HepG2 (cell line): ENCODE results near the gene ADAMTSL3. TPM values are rescaled to one million over a fixed set of nuclear protein-coding genes. Genes with fewer than 3 reads are reported as not detected.

Experiments used
- ATAC-seq: fragments of 200-7000 bp; cut with Tn5 transposase; 3 replicates; pipeline ENCODE4 v1.9.1; 2020; ENCODE audit warnings: mild to moderate bottlenecking, moderate library complexity
- BruUV-seq: library from RNA; stranded (reverse); fragments of 400-500 nt; replicated peaks from 2 replicates; lab custom pipeline; 2021; lab: Mats Ljungman, UMichigan
- CTCF ChIA-PET: fragments of 300-600 bp; formaldehyde crosslinking; extraction: SDS; loops from one replicate; lab custom pipeline; 2021; ENCODE audit warnings: low total read pairs, inconsistent platforms, low intra/inter-chr PET ratio; lab: Yijun Ruan, JAX
- POLR2A ChIA-PET: fragments of 350-600 bp; sonication (Branson Sonifier 250); formaldehyde crosslinking; loops from one replicate; lab custom pipeline; 2020; ENCODE audit warnings: antibody characterized with exemption, inconsistent platforms; lab: Yijun Ruan, JAX
- DNase-seq: peaks from one replicate; pipeline ENCODE4 v3.0.0-alpha.2; 2015; ENCODE audit warnings: low spot score
- FAIRE-seq: peaks from 3 replicates; lab custom pipeline; 2011; peaks lifted over from hg19 to GRCh38; lab: Jason Lieb, UNC
- H2AFZ ChIP-seq: one replicate; pipeline ENCODE4 v1.6.1; 2011; ENCODE audit warnings: low read length, inconsistent platforms
- H3K27ac ChIP-seq: fragments of 300-600 bp; 3 replicates; pipeline ENCODE4 v1.8.0; 2011; ENCODE audit warnings: mixed run types, mild to moderate bottlenecking, mixed read lengths, low read length, inconsistent platforms; ENCODE audit not compliant: insufficient read depth; ENCODE audit errors: extremely low read length
- H3K27me3 ChIP-seq, 2 experiments: fragments of 200-600 bp in 1 of 2; 2 replicates in 1 of 2; 3 replicates in 1 of 2; pipeline versions ENCODE4 v1.6.0 to v1.8.0; 2011; ENCODE audit warnings: low read length in 2 of 2, mild to moderate bottlenecking in 2 of 2, moderate library complexity in 2 of 2, inconsistent platforms in 1 of 2; ENCODE audit not compliant: insufficient read depth in 2 of 2, control insufficient read depth in 1 of 2
- H3K36me3 ChIP-seq, 2 experiments: fragments of 200-600 bp in 1 of 2; replicated peaks in 1 of 2; 2 replicates in 1 of 2; 3 replicates in 1 of 2; pipeline versions ENCODE4 v1.5.1 to v1.8.0; 2011; ENCODE audit warnings: low read length in 2 of 2, inconsistent platforms in 1 of 2; ENCODE audit not compliant: insufficient read depth in 2 of 2, control insufficient read depth in 1 of 2
- H3K4me1 ChIP-seq: 2 replicates; pipeline ENCODE4 v1.5.1; 2012; ENCODE audit warnings: low read length, inconsistent platforms; ENCODE audit not compliant: insufficient read depth
- H3K4me2 ChIP-seq: 2 replicates; pipeline ENCODE4 v1.6.0; 2011; ENCODE audit warnings: low read depth, low read length, inconsistent platforms
- H3K4me3 ChIP-seq, 3 experiments: fragments of 200-600 bp in 1 of 3; sonication (generic), shearing (Covaris generic) in 1 of 3; replicated peaks in 1 of 3; 2 replicates each; pipeline ENCODE4 v1.5.1; 2011 to 2016; ENCODE audit warnings: low read length in 3 of 3, inconsistent platforms in 2 of 3, low read depth in 2 of 3, mild to moderate bottlenecking in 2 of 3, control low read depth in 1 of 3, mixed read lengths in 1 of 3; ENCODE audit not compliant: insufficient read depth in 1 of 3
- H3K79me2 ChIP-seq: one replicate; pipeline ENCODE4 v1.6.1; 2011; ENCODE audit warnings: low read length, inconsistent platforms; ENCODE audit not compliant: insufficient read depth
- H3K9ac ChIP-seq: 2 replicates; pipeline ENCODE4 v1.6.0; 2011; ENCODE audit warnings: mild to moderate bottlenecking, low read depth, low read length, inconsistent platforms; ENCODE audit not compliant: insufficient read depth
- H3K9me3 ChIP-seq: 2 replicates; pipeline ENCODE4 v1.5.1; 2012; ENCODE audit warnings: mild to moderate bottlenecking, low read length
- H4K20me1 ChIP-seq: 2 replicates; pipeline ENCODE4 v1.6.0; 2011; ENCODE audit warnings: inconsistent platforms, mild to moderate bottlenecking, low read length, moderate library complexity; ENCODE audit not compliant: insufficient read depth
- ARNT2 ChIP-seq: sonication (generic); formaldehyde crosslinking; IDR thresholded peaks from 2 replicates; pipeline ENCODE4 v1.8.0; 2022; ENCODE audit warnings: mild to moderate bottlenecking, low read depth, missing genetic modification reagents, moderate library complexity
- JARID2 ChIP-seq: sonication (generic); formaldehyde crosslinking; IDR thresholded peaks from 2 replicates; pipeline ENCODE4 v1.8.1; 2023; ENCODE audit warnings: missing genetic modification reagents, inconsistent platforms; ENCODE audit not compliant: insufficient replicate concordance
- PHB2 ChIP-seq: fragments of 450-650 bp; IDR thresholded peaks from 2 replicates; pipeline ENCODE4 v1.6.1; 2018; ENCODE audit not compliant: partially characterized antibody
- PHF21A ChIP-seq: sonication (generic); formaldehyde crosslinking; IDR thresholded peaks from 2 replicates; pipeline ENCODE4 v1.5.0; 2020; ENCODE audit warnings: mild to moderate bottlenecking, missing genetic modification reagents
- RFX3 ChIP-seq: IDR thresholded peaks from 2 replicates; pipeline ENCODE4 v1.6.1; 2016; ENCODE audit warnings: missing biosample characterization, missing genetic modification reagents
- ZNF292 ChIP-seq: sonication (generic); formaldehyde crosslinking; IDR thresholded peaks from 2 replicates; pipeline ENCODE4 v1.8.1; 2022; ENCODE audit warnings: mild to moderate bottlenecking, low read depth, missing genetic modification reagents, borderline replicate concordance
- ZNF550 ChIP-seq: sonication (generic); formaldehyde crosslinking; IDR thresholded peaks from 2 replicates; pipeline ENCODE4 v1.4.0; 2020; ENCODE audit warnings: mild to moderate bottlenecking, missing genetic modification reagents, borderline replicate concordance
- ZNF788 ChIP-seq: sonication (generic); formaldehyde crosslinking; IDR thresholded peaks from 2 replicates; pipeline ENCODE4 v1.5.0; 2020; ENCODE audit warnings: mild to moderate bottlenecking, missing genetic modification reagents, borderline replicate concordance
- ZNF883 ChIP-seq: sonication (generic); formaldehyde crosslinking; IDR thresholded peaks from 2 replicates; pipeline ENCODE4 v1.5.1; 2020; ENCODE audit warnings: mild to moderate bottlenecking, missing genetic modification reagents; ENCODE audit errors: not compliant biosample characterization
- ZSCAN25 ChIP-seq: sonication (generic); formaldehyde crosslinking; IDR thresholded peaks from 2 replicates; pipeline ENCODE4 v1.8.0; 2022; ENCODE audit warnings: mild to moderate bottlenecking, missing genetic modification reagents
- WGBS: methylation state at CpG from one replicate; pipeline ENCODE4 v1.1.6; 2017; ENCODE audit warnings: low lambda C conversion rate; 5-methylcytosine and 5-hydroxymethylcytosine counted together
- in situ Hi-C: cut with HindIII; loops from 2 replicates; pipeline ENCODE4 v1.10.0; 2017; ENCODE audit warnings: low pct_unique_long_range_greater_than_20kb; ENCODE audit not compliant: extremely low pct_ligation_motif_present
- intact Hi-C: fragments of 100-400 bp; cut with micrococcal nuclease; formaldehyde crosslinking; loops from one replicate; pipeline ENCODE4 v1.10.0; 2022; ENCODE audit not compliant: unreplicated experiment
- polyA plus RNA-seq, 8 experiments: library from polyadenylated mRNA; depleted of rRNA in 3 of 8; stranded (reverse) in 7 of 8; unstranded in 1 of 8; fragments of >200 nt; fragmentation: Illumina TruSeq in 4 of 8; extraction: Trizol in 4 of 8; gene quantifications; 2 replicates each; pipeline versions ENCODE4 v1.2.1 to v1.2.3, GENCODE V29; 2011 to 2016; ENCODE audit warnings: low read depth in 4 of 8, missing spikeins in 1 of 8, mixed read lengths in 1 of 8; ENCODE audit not compliant: insufficient read depth in 1 of 8
- total RNA-seq, 5 experiments: library from RNA; depleted of rRNA; stranded (reverse); fragments of >200 nt; fragmentation: Illumina TruSeq; extraction: Trizol; gene quantifications; 2 replicates each; pipeline ENCODE4 v1.2.3, GENCODE V29; 2016; ENCODE audit warnings: low read depth in 1 of 5
- TF ChIP-seq, protein P1 (sequence below): sonication (generic); formaldehyde crosslinking; IDR thresholded peaks from 2 replicates; pipeline ENCODE4 v1.8.1; 2022; ENCODE audit warnings: low read depth, mild to moderate bottlenecking, missing genetic modification reagents
- TF ChIP-seq, protein P2 (sequence below): sonication (generic); formaldehyde crosslinking; IDR thresholded peaks from 2 replicates; pipeline ENCODE4 v1.8.0; 2022; ENCODE audit warnings: missing genetic modification reagents, mild to moderate bottlenecking, moderate library complexity, borderline replicate concordance
- TF ChIP-seq, protein P3 (sequence below), 2 experiments: IDR thresholded peaks; 2 replicates each; pipeline ENCODE4 v1.6.1; 2011 to 2012; ENCODE audit warnings: low read length in 2 of 2, borderline replicate concordance in 1 of 2, low read depth in 1 of 2, mild to moderate bottlenecking in 1 of 2, moderate library complexity in 1 of 2

ADAMTSL3 gene
- total and polyA plus RNA-seq, 2 of the 13 experiments (the other 11 are each of a cell fraction or from before 2014, with no cell fraction given) = 0.04 to 0.09 TPM

DNA sequence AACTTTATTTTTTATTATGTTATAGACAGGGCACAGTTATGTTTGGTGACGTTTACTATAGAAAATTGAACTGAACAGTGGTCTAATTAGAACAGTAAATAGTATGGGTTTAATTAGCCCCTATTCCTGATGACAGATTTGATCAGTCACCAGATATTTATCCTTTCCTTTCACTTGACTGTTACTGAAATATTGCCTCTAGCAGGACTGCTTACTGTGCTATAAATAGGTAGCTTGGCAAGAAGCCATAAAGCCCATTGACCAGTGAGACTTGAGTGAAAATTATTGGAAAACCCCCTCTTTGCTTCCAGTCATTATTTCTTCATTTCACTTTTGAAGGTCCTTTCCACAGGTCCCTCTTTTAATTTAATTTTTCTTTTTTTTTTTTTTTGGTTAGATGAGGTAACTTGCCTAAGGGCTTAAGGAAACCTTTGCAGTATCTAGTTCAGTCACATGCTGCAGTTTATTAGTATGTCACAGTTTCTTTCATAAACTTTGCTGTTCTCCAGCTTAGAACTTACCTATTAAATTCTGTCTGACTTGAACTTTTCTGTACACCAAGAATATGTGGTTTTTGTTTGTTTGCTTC, 115.6 kb downstream of the ADAMTSL3 start:
- no peak overlapping the region for H3K4me3 ChIP-seq
- no peaks in the 10 kb centered on the region for H4K20me1 ChIP-seq
- ATAC-seq (no peak), DNase-seq (no peak), FAIRE-seq (no peak)
- intact Hi-C loops = no loop called here
- in situ Hi-C loops = no loop called here
- H3K79me2 ChIP-seq = no peaks in the 10 kb centered on the region
- no peak overlapping the region for H2AFZ ChIP-seq
- no TSS peak for BruUV-seq
- H3K27ac ChIP-seq = no peak overlapping the region
- H3K9ac ChIP-seq = no peak overlapping the region
- 0% methylated on average over 1 of the region's 1 CpG for WGBS
- H3K27me3 ChIP-seq = no peaks in the 10 kb centered on the region
- H3K36me3 ChIP-seq = no peaks in the 10 kb centered on the region
- H3K4me1 ChIP-seq = no peaks in the 10 kb centered on the region
- ChIA-PET POLR2A (no interaction called here), CTCF (no interaction called here)
- no peaks in the 10 kb centered on the region for H3K9me3 ChIP-seq
- no peak overlapping the region for H3K4me2 ChIP-seq
- TF ChIP-seq, protein P1, sequence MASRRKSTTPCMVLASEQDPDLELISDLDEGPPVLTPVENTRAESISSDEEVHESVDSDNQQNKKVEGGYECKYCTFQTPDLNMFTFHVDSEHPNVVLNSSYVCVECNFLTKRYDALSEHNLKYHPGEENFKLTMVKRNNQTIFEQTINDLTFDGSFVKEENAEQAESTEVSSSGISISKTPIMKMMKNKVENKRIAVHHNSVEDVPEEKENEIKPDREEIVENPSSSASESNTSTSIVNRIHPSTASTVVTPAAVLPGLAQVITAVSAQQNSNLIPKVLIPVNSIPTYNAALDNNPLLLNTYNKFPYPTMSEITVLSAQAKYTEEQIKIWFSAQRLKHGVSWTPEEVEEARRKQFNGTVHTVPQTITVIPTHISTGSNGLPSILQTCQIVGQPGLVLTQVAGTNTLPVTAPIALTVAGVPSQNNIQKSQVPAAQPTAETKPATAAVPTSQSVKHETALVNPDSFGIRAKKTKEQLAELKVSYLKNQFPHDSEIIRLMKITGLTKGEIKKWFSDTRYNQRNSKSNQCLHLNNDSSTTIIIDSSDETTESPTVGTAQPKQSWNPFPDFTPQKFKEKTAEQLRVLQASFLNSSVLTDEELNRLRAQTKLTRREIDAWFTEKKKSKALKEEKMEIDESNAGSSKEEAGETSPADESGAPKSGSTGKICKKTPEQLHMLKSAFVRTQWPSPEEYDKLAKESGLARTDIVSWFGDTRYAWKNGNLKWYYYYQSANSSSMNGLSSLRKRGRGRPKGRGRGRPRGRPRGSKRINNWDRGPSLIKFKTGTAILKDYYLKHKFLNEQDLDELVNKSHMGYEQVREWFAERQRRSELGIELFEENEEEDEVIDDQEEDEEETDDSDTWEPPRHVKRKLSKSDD (CRISPR knock-in tag) = no peak
- TF ChIP-seq ZNF788 (CRISPR knock-in tag) = no peak
- no peak for TF ChIP-seq PHB2
- no peak for TF ChIP-seq ZNF883 (CRISPR knock-in tag)
- TF ChIP-seq ZNF292 (CRISPR knock-in tag) = no peak
- TF ChIP-seq RFX3 (CRISPR knock-in tag) = no peak
- TF ChIP-seq, protein P2, sequence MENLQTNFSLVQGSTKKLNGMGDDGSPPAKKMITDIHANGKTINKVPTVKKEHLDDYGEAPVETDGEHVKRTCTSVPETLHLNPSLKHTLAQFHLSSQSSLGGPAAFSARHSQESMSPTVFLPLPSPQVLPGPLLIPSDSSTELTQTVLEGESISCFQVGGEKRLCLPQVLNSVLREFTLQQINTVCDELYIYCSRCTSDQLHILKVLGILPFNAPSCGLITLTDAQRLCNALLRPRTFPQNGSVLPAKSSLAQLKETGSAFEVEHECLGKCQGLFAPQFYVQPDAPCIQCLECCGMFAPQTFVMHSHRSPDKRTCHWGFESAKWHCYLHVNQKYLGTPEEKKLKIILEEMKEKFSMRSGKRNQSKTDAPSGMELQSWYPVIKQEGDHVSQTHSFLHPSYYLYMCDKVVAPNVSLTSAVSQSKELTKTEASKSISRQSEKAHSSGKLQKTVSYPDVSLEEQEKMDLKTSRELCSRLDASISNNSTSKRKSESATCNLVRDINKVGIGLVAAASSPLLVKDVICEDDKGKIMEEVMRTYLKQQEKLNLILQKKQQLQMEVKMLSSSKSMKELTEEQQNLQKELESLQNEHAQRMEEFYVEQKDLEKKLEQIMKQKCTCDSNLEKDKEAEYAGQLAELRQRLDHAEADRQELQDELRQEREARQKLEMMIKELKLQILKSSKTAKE (CRISPR knock-in tag) = no peak
- TF ChIP-seq ARNT2 = no peak
- no peak for TF ChIP-seq PHF21A
- TF ChIP-seq JARID2 = no peak
- no peak for TF ChIP-seq ZNF550 (CRISPR knock-in tag)
- TF ChIP-seq ZSCAN25 (CRISPR knock-in tag) = no peak
- TF ChIP-seq, protein P3, sequence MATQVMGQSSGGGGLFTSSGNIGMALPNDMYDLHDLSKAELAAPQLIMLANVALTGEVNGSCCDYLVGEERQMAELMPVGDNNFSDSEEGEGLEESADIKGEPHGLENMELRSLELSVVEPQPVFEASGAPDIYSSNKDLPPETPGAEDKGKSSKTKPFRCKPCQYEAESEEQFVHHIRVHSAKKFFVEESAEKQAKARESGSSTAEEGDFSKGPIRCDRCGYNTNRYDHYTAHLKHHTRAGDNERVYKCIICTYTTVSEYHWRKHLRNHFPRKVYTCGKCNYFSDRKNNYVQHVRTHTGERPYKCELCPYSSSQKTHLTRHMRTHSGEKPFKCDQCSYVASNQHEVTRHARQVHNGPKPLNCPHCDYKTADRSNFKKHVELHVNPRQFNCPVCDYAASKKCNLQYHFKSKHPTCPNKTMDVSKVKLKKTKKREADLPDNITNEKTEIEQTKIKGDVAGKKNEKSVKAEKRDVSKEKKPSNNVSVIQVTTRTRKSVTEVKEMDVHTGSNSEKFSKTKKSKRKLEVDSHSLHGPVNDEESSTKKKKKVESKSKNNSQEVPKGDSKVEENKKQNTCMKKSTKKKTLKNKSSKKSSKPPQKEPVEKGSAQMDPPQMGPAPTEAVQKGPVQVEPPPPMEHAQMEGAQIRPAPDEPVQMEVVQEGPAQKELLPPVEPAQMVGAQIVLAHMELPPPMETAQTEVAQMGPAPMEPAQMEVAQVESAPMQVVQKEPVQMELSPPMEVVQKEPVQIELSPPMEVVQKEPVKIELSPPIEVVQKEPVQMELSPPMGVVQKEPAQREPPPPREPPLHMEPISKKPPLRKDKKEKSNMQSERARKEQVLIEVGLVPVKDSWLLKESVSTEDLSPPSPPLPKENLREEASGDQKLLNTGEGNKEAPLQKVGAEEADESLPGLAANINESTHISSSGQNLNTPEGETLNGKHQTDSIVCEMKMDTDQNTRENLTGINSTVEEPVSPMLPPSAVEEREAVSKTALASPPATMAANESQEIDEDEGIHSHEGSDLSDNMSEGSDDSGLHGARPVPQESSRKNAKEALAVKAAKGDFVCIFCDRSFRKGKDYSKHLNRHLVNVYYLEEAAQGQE (IDR thresholded peaks at IDR 0.05; ENCODE audit: borderline replicate concordance in 1 of 2, low read depth in 1 of 2, low read length in 2 of 2) = no peak
